ENCODE data around the gene GRAP2. TPM values are rescaled to one million over a fixed set of nuclear protein-coding genes. Genes with fewer than 3 reads are reported as not detected.

Gene GRAP2
- total RNA-seq, 1 experiment from 2014 or later: 0.12 TPM

DNA sequence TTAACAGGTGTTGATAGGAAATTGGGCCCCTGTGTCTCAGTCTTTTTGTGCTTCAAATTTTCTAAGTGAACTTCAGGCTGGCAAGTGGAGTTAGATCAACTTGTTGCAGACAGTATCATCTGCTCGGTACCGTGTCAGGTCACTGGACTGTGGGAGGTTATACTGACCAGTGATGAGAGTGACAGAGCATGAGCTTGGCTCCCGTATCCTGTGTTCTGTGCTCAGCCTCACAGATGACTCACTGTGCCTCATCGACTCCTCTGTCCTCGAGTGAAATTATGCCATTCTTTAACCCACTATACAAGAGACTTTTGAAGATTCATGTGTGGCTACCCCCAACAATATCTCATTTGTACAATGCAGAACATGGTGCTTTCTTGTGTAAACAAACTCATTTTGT is 7.9 kb downstream of the GRAP2 start:
- BruUV-seq (replicated peaks): no TSS peak
- H3K27me3 Mint-ChIP-seq (ENCODE audit: insufficient read depth, unreplicated experiment): peaks cover 29% of the 10 kb centered on the region
- DNase-seq (ENCODE audit: unreplicated experiment): peak; percentile 18
- H3K36me3 Mint-ChIP-seq (ENCODE audit: insufficient read depth, unreplicated experiment): no peaks in the 10 kb centered on the region
- no peak overlapping the region for H3K27ac Mint-ChIP-seq (ENCODE audit: low read depth, unreplicated experiment)
- ChIA-PET POLR2A (interaction anchor here (0.6 to 1.4 kb wide), 3 partner anchors 10 to 162 kb away, joined by 3 to 4 read pairs (median 3); no protein-coding TSS in a partner anchor), CTCF (interaction anchor here (1.2 kb wide), 1 partner anchor 13 kb away, joined by 4 read pairs; no protein-coding TSS in a partner anchor)
- H3K4me1 Mint-ChIP-seq (ENCODE audit: insufficient read depth, unreplicated experiment): no peaks in the 10 kb centered on the region
- H3K4me3 Mint-ChIP-seq (ENCODE audit: unreplicated experiment): no peak overlapping the region
- no peaks in the 10 kb centered on the region for H3K9me3 Mint-ChIP-seq (ENCODE audit: unreplicated experiment)
- intact Hi-C loops (cut with micrococcal nuclease): no loop called here
- TF ChIP-seq, protein P1, sequence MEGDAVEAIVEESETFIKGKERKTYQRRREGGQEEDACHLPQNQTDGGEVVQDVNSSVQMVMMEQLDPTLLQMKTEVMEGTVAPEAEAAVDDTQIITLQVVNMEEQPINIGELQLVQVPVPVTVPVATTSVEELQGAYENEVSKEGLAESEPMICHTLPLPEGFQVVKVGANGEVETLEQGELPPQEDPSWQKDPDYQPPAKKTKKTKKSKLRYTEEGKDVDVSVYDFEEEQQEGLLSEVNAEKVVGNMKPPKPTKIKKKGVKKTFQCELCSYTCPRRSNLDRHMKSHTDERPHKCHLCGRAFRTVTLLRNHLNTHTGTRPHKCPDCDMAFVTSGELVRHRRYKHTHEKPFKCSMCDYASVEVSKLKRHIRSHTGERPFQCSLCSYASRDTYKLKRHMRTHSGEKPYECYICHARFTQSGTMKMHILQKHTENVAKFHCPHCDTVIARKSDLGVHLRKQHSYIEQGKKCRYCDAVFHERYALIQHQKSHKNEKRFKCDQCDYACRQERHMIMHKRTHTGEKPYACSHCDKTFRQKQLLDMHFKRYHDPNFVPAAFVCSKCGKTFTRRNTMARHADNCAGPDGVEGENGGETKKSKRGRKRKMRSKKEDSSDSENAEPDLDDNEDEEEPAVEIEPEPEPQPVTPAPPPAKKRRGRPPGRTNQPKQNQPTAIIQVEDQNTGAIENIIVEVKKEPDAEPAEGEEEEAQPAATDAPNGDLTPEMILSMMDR (IDR thresholded peaks at IDR 0.05; ENCODE audit: unreplicated experiment): no peak

DNA sequence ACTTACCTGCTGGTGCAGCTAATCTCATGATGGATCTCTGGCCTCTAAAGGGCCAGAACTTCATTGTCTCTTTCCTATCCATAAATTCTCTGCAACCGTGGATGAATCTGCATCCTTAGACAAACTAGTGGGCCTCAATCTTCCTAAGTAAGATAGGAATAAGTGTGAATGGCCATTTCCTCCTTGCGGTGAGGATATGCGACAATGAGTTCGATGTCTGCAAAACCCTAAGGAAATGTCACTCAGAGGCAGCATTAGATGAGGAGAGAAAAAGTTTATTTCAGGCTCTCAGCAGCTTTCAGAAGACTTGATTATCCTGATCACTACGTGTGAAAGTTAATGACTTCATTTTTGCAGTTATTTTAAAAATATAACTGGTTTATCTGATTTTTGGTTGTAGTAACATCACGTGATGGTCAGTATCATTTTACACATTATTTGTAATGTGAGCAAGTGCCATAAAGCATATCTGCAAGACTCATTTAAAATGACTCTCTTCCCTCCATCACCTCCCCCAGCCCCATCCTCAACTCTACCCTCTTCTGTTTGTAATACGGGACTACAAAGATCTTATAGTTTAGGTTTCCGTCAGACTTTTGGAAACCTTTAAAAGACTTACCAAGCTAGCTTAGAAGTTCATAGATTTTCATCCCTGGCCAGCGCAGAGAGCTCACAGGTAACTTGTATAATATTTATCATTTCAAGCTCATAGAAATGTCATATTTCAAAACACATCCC is 10.2 kb downstream of the GRAP2 start:
- DNase-seq (ENCODE audit: unreplicated experiment): no peak
- no TSS peak for BruUV-seq (replicated peaks)
- Mint-ChIP-seq H3K36me3 (ENCODE audit: insufficient read depth, unreplicated experiment) (no peaks in the 10 kb centered on the region), H3K4me3 (ENCODE audit: unreplicated experiment) (no peak overlapping the region), H3K27me3 (ENCODE audit: insufficient read depth, unreplicated experiment) (peaks cover 49% of the 10 kb centered on the region), H3K27ac (ENCODE audit: low read depth, unreplicated experiment) (no peak overlapping the region), H3K9me3 (ENCODE audit: unreplicated experiment) (no peaks in the 10 kb centered on the region), H3K4me1 (ENCODE audit: insufficient read depth, unreplicated experiment) (no peaks in the 10 kb centered on the region)
- intact Hi-C loops (cut with micrococcal nuclease): no loop called here
- TF ChIP-seq, protein P1 (IDR thresholded peaks at IDR 0.05; ENCODE audit: unreplicated experiment): no peak
- ChIA-PET POLR2A (no interaction called here), CTCF (no interaction called here)

DNA sequence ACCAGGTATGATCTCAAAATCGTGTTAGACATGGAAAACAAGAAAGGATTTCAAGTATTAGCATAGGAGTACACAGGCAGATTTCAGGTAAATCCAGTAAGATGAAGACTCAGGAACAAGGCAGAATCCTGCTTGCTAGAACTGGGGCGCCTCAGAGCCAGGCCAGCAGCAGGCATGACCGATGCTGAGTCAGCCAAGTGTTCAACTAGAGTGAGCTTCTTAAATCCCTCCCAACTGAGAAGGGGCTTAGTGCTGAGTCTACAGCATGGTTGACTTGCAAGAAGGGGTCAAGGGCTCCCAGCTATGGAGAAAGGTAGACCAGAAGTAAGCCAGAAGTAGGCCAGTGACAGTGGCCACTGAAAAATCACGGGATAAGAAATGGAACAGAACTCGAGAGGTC is 12.4 kb downstream of the GRAP2 start:
- TF ChIP-seq, protein P1 (IDR thresholded peaks at IDR 0.05; ENCODE audit: unreplicated experiment): no peak
- DNase-seq (ENCODE audit: unreplicated experiment): no peak
- Mint-ChIP-seq H3K27me3 (ENCODE audit: insufficient read depth, unreplicated experiment) (peaks cover 68% of the 10 kb centered on the region), H3K4me1 (ENCODE audit: insufficient read depth, unreplicated experiment) (no peaks in the 10 kb centered on the region), H3K4me3 (ENCODE audit: unreplicated experiment) (no peak overlapping the region), H3K27ac (ENCODE audit: low read depth, unreplicated experiment) (no peak overlapping the region), H3K9me3 (ENCODE audit: unreplicated experiment) (no peaks in the 10 kb centered on the region), H3K36me3 (ENCODE audit: insufficient read depth, unreplicated experiment) (no peaks in the 10 kb centered on the region)
- BruUV-seq (replicated peaks): no TSS peak
- POLR2A ChIA-PET: no interaction called here
- CTCF ChIA-PET: no interaction called here
- intact Hi-C loops (cut with micrococcal nuclease): no loop called here

DNA sequence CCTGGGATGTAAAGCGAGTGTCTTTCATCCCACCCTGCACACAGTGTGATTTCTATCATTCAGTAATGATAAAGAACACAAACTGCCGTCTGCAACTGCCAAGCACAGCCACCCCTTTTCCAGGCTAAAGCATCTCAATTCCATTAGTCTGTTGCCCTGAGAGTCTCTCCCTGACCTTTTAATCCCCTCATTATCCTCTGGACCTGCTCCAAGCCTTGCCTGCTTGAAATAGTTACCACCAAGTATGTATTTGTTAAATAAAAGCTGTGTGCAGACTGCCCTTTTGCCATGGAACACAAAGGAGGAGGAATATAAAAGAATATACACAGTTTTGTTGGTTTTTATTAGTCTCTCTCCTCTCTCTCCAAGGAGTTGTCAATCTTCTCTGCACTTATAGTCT is 13.0 kb downstream of the GRAP2 start:
- intact Hi-C loops (cut with micrococcal nuclease): no loop called here
- POLR2A ChIA-PET: no interaction called here
- H3K4me1 Mint-ChIP-seq (ENCODE audit: insufficient read depth, unreplicated experiment): no peaks in the 10 kb centered on the region

More for the DNA sequence above, 13.0 kb downstream of the GRAP2 start:
- CTCF ChIA-PET: no interaction called here
- Mint-ChIP-seq H3K4me3 (ENCODE audit: unreplicated experiment) (no peak overlapping the region), H3K27me3 (ENCODE audit: insufficient read depth, unreplicated experiment) (peaks cover 68% of the 10 kb centered on the region), H3K27ac (ENCODE audit: low read depth, unreplicated experiment) (no peak overlapping the region), H3K9me3 (ENCODE audit: unreplicated experiment) (no peaks in the 10 kb centered on the region), H3K36me3 (ENCODE audit: insufficient read depth, unreplicated experiment) (no peaks in the 10 kb centered on the region)
- DNase-seq (ENCODE audit: unreplicated experiment): no peak
- TF ChIP-seq, protein P1 (IDR thresholded peaks at IDR 0.05; ENCODE audit: unreplicated experiment): no peak
- no TSS peak for BruUV-seq (replicated peaks)
